Measurements from ENCODE around the gene EFCAB11.

GRCh38 chr14:89900802-89901201, 53.7 kb downstream of the EFCAB11 start:
- TF ChIP-seq CTCF (conservative IDR thresholded peaks at IDR 0.05 in 1 of 2, IDR thresholded peaks at IDR 0.05 in 1 of 2; ENCODE audit: low read depth in 1 of 2, low read length in 2 of 2) = no peak
- TF ChIP-seq EZH2 (IDR thresholded peaks at IDR 0.05; ENCODE audit: low read length, missing control alignments) = no peak

Measured in fibroblast of lung (primary cell).